Measurements from ENCODE around the gene AKIRIN2.
"Not testable (repeated sequence)": the region's sequence is repeated elsewhere in the genome, so short reads cannot be mapped to it uniquely, and the experiment has no call there.

AKIRIN2 gene

GRCh38 chr6:87705070-87705691, 3.1 kb upstream of the AKIRIN2 start:
- Histone ChIP-seq H3K27ac (replicated peaks) (no peak overlapping the region), H3K4me3 (replicated peaks; ENCODE audit: insufficient read depth, low read length) (no peak overlapping the region), H3K27me3 (ENCODE audit: insufficient read depth, poor library complexity, severe bottlenecking) (no peaks in the 10 kb centered on the region)
- DNase-seq (ENCODE audit: low read depth in 1 of 2, low spot score in 1 of 2) = no peak
- TF ChIP-seq CTCF (IDR thresholded peaks at IDR 0.05; ENCODE audit: insufficient read depth, low read length) = no peak
- TF ChIP-seq GABPA (IDR thresholded peaks at IDR 0.05; ENCODE audit: low read depth) = no peak
- TF ChIP-seq SPI1 (IDR thresholded peaks at IDR 0.05; ENCODE audit: borderline replicate concordance, low read depth) = no peak
- no peak for TF ChIP-seq POLR2AphosphoS5 (IDR thresholded peaks at IDR 0.05; ENCODE audit: low read depth)
- TF ChIP-seq, protein P1, sequence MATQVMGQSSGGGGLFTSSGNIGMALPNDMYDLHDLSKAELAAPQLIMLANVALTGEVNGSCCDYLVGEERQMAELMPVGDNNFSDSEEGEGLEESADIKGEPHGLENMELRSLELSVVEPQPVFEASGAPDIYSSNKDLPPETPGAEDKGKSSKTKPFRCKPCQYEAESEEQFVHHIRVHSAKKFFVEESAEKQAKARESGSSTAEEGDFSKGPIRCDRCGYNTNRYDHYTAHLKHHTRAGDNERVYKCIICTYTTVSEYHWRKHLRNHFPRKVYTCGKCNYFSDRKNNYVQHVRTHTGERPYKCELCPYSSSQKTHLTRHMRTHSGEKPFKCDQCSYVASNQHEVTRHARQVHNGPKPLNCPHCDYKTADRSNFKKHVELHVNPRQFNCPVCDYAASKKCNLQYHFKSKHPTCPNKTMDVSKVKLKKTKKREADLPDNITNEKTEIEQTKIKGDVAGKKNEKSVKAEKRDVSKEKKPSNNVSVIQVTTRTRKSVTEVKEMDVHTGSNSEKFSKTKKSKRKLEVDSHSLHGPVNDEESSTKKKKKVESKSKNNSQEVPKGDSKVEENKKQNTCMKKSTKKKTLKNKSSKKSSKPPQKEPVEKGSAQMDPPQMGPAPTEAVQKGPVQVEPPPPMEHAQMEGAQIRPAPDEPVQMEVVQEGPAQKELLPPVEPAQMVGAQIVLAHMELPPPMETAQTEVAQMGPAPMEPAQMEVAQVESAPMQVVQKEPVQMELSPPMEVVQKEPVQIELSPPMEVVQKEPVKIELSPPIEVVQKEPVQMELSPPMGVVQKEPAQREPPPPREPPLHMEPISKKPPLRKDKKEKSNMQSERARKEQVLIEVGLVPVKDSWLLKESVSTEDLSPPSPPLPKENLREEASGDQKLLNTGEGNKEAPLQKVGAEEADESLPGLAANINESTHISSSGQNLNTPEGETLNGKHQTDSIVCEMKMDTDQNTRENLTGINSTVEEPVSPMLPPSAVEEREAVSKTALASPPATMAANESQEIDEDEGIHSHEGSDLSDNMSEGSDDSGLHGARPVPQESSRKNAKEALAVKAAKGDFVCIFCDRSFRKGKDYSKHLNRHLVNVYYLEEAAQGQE (IDR thresholded peaks at IDR 0.05; ENCODE audit: insufficient replicate concordance, low read depth) = no peak

DNA sequence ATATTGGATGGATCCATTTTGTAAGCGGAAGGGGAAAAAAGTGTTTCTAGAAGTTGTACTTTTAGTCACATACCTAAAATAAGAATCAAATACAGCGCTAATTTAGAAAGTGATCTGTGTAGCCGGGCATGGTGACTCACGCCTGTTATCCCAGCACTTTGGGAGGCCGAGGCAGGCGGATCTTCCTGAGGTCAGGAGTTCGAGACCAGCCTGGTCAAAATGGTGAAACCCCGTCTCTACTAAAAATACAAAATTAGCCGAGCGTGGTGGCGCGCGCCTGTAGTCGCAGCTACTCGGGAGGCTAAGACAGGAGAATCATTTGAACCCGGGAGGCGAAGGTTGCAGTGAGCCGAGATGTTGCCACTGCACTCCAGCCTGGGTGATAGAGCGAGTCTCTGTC, 1.0 kb upstream of the AKIRIN2 start:
- not testable (repeated sequence) for H3K27me3 ChIP-seq (ENCODE audit: insufficient read depth, poor library complexity, severe bottlenecking); DNase-seq (ENCODE audit: low read depth in 1 of 2, low spot score in 1 of 2)
- H3K27ac ChIP-seq (replicated peaks) = peak overlapping the region; percentile 66
- H3K4me3 ChIP-seq (replicated peaks; ENCODE audit: insufficient read depth, low read length) = peak overlapping the region; percentile 54

GRCh38 chr6:87702589-87702945, 534 bp upstream of the AKIRIN2 start:
- no peaks in the 10 kb centered on the region for H3K27me3 ChIP-seq (ENCODE audit: insufficient read depth, poor library complexity, severe bottlenecking)
- H3K27ac ChIP-seq (replicated peaks) = peak overlapping the region; percentile 66
- no peak for TF ChIP-seq POLR2AphosphoS5 (IDR thresholded peaks at IDR 0.05; ENCODE audit: low read depth)
- TF ChIP-seq, protein P1 (IDR thresholded peaks at IDR 0.05; ENCODE audit: insufficient replicate concordance, low read depth) = no peak
- no peak for TF ChIP-seq SPI1 (IDR thresholded peaks at IDR 0.05; ENCODE audit: borderline replicate concordance, low read depth)
- no peak for TF ChIP-seq GABPA (IDR thresholded peaks at IDR 0.05; ENCODE audit: low read depth)
- TF ChIP-seq CTCF (IDR thresholded peaks at IDR 0.05; ENCODE audit: insufficient read depth, low read length) = no peak
- no peak for DNase-seq (ENCODE audit: low read depth in 1 of 2, low spot score in 1 of 2)
- peak overlapping the region; percentile 54 for H3K4me3 ChIP-seq (replicated peaks; ENCODE audit: insufficient read depth, low read length)

- Histone ChIP-seq H3K27ac (replicated peaks) (peak overlapping the region; percentile 91), H3K27me3 (ENCODE audit: insufficient read depth, poor library complexity, severe bottlenecking) (no peaks in the 10 kb centered on the region), H3K4me3 (replicated peaks; ENCODE audit: insufficient read depth, low read length) (peak overlapping the region; percentile 89)
- TF ChIP-seq CTCF (IDR thresholded peaks at IDR 0.05; ENCODE audit: insufficient read depth, low read length) = no peak
- no peak for TF ChIP-seq POLR2AphosphoS5 (IDR thresholded peaks at IDR 0.05; ENCODE audit: low read depth)
- TF ChIP-seq, protein P1 (IDR thresholded peaks at IDR 0.05; ENCODE audit: insufficient replicate concordance, low read depth) = no peak
- TF ChIP-seq GABPA (IDR thresholded peaks at IDR 0.05; ENCODE audit: low read depth) = no peak
- TF ChIP-seq SPI1 (IDR thresholded peaks at IDR 0.05; ENCODE audit: borderline replicate concordance, low read depth) = no peak
- peak in 1 of 2 experiments; percentile 13 for DNase-seq (ENCODE audit: low read depth in 1 of 2, low spot score in 1 of 2)
These were observed 723 bp downstream of the AKIRIN2 start for GRCh38 chr6:87701344-87701675.
